T-helper 2 cell treated with Interferon-gamma antibody and Interleukin-4, amounts not matched to agents 100 ng/mL and 5 ng/mL, for 36 hours (primary cell): ENCODE measurements around the gene MEN1. TPM values are rescaled to one million over a fixed set of nuclear protein-coding genes. Genes with fewer than 3 reads are reported as not detected.

Source experiments
- intact Hi-C: fragments of 100-400 bp; cut with micrococcal nuclease; formaldehyde crosslinking; loops from one replicate; pipeline ENCODE4 v1.15.1; 2023
- total RNA-seq: library from RNA; stranded (reverse); gene quantifications from 2 replicates; pipeline ENCODE4 v1.2.3, GENCODE V29; 2022

Gene MEN1
- total RNA-seq, 1 donor from 2014 or later, result 31.5 TPM

DNA sequence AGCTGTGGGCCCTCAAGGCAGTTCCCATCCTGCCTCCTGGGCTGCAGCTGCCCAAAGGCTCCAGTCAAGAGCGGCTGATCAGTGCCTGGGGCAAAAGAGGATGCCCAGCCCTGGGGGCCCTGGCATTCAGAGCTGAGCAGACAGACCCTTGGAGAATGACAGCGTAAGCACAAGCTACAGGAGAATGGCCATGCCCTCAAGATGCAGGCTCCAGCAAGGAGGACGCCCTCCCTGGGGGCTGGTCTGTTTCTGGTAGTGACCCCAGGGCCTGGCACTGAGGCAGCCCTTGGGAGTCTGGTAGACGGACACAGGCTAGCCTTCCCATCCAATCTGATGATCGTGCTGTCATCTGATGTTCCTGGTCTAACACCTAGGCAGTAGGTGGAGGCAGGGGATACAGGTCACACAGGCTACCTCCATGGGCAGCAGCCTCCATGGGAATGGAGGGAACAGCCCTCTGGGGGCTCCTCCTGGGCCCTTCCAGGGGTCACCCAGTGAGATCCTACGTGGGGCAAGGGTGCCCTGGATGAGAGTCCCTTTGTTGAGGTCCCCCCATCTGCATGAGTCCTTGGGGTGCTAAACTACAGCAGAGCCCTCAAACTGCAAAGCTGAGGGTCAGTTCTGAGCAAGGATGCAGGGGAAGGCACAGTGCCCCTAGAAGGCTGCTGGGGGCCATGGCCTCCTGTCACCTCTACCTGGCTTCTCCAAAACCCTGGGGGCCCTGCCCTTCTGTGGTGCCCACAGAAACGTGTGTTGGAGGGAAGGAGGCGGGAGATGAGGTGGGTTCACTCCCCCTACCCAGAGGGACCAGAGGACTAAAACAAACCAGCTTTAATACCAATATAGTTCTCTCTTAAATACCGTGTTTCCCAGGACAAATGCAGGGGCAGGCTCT lies 21.8 kb downstream of the MEN1 start:
- intact Hi-C loops, result no loop called here

DNA sequence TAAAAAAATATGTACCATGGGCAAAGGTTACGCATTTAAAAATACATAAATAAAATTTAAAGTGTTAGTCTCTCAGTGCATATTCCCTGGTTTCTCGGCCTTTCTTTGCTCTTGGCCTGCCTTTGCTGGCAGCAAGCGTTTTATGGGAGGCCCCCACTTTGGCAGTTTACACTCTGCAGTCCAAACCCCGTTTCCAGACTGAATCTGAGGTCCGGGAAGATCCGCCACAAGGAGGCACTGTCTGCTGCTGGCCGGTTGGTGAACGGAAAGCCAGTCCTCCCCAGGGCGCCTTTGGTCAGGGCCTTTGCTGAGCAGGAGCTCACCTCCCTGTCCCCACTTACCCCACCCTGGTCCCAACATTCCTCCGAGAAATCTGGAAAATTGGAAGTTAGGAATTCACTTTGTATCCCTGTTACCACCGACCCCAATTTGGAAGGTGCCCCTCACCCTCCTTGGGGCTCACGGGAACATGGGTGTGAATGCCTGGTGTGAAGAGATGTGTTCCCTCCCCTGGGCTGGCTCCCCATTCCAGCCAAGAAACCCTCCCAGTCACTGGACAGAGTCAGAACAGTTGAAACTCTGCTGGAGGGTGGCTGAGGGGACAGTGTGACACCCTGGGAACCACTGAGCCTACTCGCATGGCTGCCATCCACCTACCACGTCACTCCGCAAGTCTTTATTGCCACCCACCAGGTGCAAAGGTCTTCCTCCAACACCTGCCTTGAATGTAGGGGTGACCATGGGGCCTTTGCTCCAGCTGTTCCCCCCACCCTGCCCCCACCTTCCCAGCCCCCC lies 22.6 kb downstream of the MEN1 start:
- intact Hi-C loops, result no loop called here

DNA sequence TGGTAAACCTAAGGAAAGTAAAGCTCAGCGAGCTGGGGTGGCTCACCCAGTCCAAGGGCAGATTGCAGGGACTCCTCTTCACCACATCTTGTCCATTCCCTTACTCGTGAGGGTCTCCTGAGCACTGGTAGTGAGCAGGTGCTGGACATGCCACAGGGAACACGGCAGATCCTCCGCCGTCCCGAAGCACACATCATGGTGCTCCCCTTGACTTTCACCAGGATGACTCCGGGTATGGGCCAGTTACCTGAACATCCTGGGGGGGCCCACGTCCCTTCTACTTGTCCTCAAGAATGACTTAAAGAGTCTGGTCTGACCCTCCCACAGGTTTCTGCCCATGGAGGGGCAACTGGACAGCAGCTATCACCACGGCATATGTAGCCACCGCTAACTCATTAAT lies 24.0 kb downstream of the MEN1 start:
- intact Hi-C loops, result no loop called here

DNA sequence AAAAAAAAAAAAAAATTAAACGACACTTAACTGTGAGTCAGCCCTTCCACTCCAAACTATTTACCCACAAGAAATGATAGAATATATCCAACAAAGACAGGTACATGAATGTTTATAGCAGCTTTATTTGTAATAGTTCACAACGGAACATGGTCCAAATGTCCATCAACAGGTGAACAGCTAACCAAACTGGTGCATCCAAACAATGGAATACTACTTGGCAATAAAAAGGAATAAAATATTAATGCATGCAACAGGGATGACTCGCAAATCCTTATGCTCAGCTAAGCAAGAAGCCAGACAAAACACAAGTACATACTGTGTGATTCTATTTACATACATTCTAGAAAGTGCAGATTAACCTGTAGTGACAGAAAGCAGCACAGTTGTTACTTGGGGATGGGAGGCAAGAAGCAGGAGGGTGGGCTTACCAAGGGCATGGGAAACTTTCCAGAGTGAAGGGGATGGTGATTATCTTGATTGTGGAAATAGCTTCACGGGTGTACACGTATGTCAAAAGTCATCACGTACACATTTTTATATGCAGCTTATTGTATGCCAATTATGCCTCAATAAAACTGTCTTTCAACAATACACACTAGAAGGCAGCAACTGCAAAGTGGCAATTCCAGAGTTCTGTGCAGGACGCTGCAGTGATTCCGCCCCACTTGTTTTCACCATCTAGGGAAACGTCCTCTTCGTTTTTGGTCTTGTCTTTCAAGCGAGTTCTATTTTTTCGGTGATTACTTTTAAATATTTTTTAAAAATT lies 25.4 kb downstream of the MEN1 start:
- intact Hi-C loops, result no loop called here

DNA sequence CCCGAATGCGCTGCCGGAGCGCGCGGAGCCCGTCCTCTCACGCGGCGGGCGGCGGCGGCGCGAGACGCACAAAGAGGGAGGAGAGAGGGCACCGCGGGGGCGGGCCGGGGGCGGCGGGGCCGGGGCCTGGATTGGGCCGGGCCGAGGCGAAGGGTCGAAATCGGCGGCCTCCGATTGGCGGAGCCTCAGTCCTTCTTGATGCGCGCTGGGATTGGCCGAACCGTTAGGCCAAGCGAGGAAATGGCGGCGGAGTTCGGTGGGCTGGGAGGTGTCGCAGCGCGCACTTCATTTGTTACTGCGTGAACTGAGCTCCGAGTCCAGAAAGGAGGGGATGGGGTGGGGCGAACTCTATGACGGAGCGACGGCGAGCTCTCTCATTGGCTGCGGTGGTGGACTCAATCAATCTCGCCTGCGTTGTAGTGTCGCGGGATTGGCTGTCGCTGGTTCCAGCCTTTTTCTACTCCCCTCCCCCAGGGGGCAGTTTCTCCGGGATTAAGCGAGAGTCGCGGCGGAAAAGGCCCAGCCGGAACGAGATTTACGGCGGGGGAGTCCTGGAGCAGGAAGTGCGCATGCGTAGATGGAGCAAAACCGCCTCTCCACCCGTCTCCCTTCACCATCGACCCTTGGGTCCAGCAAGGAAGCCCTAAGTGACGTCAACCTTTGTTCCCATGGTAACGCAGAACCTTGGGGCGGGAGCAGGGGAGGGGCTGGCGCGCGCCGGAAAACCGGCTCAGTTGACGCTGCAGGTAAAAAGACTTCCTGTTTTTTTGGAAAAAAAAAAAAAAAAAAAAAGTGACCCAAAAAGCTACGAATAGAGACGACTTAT lies 31.7 kb downstream of the MEN1 start, which contains the start of gene SF1:
TSS of gene SF1 (minus strand) at position 70 of the 826 bp plus-strand sequence. CDS start 150 bp downstream, outside the sequence.
- intact Hi-C loops, result loop anchor here (1.0 to 10.0 kb wide), 8 partner anchors 24 to 460 kb away; partner anchors contain the start of genes ARL2, ATG2A, EHD1 and MAP4K2

DNA sequence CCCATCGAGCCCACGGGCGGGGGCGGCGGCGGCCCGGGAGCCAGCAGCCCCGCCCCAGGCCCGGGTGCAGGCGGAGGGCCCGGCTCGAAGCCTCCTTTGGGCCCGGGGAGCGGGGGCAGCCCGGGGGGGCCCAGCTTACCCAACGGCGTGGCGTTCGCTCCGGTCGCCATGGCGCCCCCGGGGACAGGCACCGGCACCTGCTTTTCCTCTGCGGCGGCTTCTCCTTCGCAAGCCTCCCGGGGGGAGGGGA lies 32.2 kb downstream of the MEN1 start:
- intact Hi-C loops, result loop anchor here (1.0 to 10.0 kb wide), 7 partner anchors 25 to 460 kb away; partner anchors contain the start of genes ARL2, ATG2A, EHD1 and MAP4K2

DNA sequence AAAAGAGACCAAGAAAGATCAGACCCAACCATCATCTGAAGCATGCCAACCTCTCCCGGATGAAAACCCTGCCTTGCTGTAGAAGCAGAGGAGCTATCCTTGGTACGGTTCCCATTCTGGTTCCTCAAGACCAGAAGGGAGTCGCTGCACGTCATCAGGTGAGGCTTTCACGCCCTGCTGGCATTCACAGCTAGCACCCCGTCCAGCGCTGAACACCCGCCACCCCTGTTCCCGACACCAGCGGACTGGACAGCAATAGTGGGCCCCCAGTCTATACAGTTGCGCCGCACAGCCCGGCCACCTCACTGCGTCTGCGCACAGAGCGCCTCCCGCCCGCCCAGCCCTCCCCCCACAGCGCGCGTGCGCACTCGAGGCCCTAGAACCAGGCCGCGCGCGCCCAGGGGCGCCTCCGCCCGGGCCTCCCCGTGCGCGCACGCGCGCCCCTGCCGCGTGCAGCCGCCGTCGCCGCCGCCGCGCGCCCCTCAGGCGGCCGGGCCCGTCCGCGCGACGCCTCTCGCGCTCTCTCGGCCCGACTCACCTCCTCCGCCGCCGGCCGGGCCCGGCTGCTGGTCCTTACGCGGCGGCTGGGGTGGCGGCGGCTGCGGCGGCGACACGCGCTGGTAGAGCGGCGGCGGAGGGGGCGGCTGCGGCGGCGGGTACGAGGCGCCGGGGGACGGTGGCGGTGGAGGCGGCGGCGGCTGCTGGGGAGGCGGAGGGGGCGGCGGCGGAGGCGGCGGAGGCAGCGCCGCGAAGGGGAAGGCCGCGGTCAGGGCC lies 32.7 kb downstream of the MEN1 start:
- intact Hi-C loops, result loop anchor here (1.0 to 10.0 kb wide), 7 partner anchors 25 to 459 kb away; partner anchors contain the start of genes ARL2, ATG2A, EHD1 and MAP4K2

DNA sequence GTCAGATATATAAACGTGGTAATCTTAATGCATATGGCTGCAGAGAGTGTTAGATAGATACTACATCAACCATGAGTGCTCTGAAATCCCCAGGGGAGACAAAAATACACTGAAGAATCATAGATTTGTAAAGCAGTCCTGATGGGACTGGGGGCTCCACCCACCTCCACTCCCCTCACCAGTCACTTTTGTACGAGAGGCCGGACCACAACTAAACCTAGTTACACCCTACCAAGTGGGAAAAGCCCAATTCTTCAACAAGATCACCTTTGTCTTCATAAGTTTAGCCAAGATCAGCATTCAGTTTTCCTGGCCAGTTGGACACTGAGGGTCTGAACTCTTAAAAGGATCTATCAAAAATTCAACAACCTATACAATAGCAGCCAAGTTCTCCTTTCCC lies 33.5 kb downstream of the MEN1 start:
- intact Hi-C loops, result loop anchor here (10.0 kb wide), 1 partner anchor 238 kb away; the partner anchor contains the start of gene ARL2

DNA sequence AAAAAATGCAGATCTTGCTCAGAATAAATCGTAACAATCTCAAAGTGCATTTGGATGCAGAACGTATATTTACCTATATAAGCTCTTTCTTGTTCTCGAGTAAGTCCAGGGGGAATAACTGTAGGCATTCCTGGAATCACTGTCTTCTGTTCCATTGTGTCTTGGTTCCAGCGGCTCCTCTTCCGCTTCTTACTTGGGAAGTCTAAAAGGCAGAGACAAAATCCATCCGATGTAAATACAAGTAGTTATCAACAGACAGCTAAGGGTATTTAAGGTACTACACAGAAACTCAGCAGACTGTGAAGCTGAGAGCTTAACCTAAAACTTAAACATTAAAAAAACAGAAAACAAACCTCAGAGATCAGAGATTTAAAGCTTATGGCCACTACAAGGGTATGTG lies 33.9 kb downstream of the MEN1 start:
- intact Hi-C loops, result loop anchor here (10.0 kb wide), 1 partner anchor 238 kb away; the partner anchor contains the start of gene ARL2

DNA sequence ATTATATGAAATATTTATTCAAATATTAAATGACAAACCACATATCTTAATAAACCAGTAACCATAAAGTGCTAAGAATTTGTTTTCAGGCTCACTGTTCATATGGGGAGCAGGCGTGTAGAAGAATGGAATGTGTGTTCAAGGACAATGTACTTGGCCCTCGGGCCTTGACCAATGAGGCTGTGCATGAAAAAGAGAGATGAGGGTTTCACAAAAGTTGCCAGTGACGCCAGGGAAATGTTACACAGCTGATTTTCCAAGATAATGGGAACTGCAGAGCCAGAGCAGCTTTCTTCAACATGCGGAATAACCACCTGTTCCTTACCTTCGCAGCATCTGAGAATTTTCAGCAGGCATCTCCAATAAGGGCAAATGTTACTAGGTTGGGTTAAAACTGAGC lies 36.2 kb downstream of the MEN1 start:
- intact Hi-C loops, result loop anchor here (10.0 kb wide), 1 partner anchor 241 kb away; the partner anchor contains the start of gene ARL2

DNA sequence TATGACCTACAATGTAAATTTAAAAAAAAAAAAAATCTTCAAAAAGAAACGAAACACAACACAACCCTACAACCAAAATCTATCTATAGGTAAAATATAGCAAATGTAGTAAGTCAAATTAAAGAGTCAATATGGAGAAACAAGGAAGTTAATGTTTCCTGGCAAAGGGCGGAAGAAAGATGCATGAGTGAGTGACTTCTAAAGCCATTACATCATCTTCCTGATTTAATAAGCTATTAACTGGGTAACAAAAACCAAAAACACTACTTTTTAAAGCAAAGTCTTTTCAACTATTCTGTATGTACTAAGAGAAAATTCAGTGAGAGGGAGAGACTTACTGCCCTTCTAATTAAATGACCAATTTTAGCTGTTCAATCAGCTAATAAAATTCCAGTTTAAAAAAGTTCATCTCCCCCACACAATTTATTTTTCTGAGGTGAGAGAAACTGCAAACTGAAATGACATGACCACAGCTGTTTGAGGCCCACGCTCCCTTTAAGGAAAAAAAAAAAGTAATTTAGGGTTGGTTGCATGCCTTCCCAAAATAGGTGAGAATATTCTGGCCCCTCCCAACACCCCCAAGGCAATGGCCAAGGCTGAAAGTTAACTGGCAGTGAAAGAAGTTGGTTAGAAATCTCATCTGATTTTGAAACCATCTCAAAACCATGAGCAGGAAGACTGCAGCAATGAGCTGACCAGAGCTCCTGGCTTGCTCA lies 37.9 kb downstream of the MEN1 start:
- intact Hi-C loops, result loop anchor here (10.0 kb wide), 1 partner anchor 242 kb away; the partner anchor contains the start of gene ARL2

DNA sequence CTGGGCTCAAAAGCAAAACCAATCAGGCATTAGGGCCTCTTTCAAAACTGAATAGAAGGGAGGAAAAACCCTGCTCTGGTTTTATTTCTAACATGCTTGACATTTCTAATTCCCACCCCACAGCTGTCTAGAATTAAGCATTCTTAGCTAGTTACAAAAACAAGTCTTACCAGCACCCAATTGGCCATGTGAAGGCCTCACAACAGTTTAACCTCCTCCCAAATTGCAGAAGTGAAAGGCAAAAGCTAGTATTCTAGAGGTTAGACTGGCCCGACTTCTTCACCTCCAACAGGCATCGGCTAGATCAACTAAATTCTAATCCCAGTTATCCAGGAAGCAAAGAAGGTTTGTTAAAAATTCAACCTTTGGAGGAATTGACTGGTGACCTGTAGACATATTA lies 38.5 kb downstream of the MEN1 start:
- intact Hi-C loops, result loop anchor here (10.0 kb wide), 1 partner anchor 243 kb away; the partner anchor contains the start of gene ARL2

DNA sequence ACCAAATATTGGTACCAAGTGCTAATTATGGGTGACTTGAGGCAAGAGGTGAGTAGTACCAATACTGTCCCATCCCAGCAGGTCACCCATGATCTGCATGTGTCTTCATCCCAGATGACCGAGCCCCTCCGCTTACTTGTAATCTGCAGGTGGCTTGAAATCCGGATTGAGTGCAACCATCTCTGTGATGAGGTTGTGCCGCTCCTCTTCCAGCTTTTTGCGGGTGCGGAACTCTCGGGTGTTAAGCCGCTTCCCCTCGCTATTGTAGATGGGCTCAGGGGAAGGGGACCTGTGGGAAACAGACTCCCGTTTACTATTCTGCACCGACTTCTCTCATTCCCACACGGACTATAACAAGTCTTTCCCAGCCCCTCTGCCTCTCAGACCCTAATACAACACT lies 40.2 kb downstream of the MEN1 start:
- intact Hi-C loops, result loop anchor here (10.0 kb wide), 1 partner anchor 245 kb away; the partner anchor contains the start of gene ARL2

DNA sequence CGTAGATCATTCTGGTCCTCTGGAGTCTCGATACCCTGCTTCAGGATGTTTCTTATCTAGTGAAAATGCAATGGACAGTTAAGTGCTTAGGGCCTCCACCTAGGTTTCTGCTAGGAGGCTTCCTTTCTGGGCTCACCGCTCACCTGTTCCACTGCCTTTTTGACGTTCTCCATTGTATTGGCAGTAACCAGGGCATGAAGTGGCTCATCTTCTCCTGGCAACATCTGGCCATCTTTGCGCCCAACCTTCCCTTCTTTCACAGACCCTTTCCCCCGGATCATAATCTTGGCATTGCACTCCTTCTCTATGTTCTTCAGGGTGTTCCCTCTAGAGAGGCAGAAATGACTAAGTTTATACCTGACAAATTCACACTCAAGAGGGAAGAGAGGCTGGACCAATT lies 41.1 kb downstream of the MEN1 start:
- intact Hi-C loops, result no loop called here

DNA sequence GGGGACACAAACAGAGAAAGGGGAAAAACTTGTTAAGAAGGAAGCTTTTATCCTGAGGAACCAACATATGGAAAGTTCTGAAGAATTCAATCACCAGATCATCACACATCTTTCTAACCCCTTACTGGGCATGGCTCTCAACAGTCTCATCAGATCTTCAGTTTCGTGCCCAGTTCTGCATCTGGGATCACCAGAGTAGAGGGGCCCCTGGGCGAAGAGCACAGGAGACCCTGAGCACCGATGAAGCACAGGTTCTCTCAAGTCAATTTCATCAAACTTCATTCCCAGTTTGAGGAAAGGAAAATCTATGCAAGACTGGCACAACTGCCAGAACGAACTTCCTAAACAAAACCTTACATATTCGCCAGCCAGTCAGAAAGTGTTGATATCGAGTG lies 42.1 kb downstream of the MEN1 start:
- intact Hi-C loops, result no loop called here

DNA sequence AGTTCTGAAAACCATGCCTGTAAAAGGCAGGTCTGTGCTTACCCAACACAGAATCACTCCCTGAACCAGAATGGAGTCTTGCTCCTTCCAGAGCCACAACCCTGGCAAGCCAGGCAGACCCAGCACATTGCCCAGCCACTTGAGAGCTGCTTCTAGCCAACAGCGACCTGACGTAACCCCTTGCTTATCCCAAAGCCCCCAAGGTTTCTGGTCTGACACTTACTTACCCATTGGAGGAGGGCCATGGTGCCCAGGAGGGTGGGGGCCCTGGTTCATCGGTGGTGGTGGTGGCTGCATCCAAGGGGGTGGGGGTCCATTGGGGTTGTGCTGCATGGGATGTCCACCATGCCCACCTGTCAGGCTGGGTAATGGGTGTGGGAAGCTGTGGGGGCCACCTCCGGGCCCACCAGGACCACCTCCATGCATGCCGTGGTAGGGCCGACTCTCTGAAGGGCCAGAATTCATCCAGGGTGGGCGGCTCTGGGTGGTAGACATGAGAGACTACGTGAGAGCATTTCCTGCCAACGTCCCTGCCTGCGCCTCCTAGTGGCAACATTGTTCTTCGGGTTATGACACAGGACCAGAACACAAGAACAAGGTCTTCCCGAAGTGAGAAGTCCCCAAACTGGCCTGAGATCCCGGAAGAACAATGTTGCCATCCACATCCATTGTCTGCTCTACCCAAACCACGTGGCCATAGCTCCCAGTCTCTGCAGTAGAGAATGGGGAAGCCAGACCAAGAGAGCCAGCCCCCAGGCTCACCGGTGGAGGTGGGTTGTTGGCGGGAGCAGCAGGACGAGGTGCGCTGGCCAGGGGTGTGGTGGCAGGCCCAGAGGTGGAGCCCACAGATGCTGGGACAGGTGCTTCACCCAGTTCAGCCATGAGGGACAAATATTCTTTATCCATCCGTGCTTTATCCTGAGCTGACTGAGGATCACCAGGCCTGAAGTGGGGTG lies 42.7 kb downstream of the MEN1 start:
- intact Hi-C loops, result loop anchor here (1.0 kb wide), 1 partner anchor 24 kb away; no protein-coding TSS in a partner anchor

DNA sequence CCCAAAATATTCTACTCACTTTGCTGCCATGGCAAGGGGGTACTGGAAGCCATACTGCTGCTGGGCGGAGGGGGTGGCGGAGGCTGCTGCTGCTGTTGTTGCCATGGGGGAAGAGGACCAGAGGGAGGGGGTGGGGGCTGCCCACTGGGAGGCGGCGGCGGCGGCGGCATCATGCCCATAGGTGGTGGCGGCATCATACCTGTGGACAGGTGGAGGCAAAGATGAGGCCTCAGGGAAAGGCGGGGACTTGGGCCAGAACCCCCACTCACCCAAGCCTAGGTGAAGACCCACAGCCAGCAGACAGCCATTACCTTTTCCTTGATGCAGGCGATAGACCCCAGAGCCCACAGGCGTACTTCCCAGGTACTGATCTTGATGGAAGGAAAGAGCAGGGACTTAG lies 43.5 kb downstream of the MEN1 start:
- intact Hi-C loops, result loop anchor here (1.0 kb wide), 1 partner anchor 24 kb away; no protein-coding TSS in a partner anchor
